ENCODE data around the gene RLBP1.

The RLBP1 gene

GRCh38 chr15:89177633-89178306, 43.6 kb downstream of the RLBP1 start:
- TF ChIP-seq ZFX (IDR thresholded peaks at IDR 0.05; ENCODE audit: borderline replicate concordance) = no peak
- TF ChIP-seq CTCF (IDR thresholded peaks at IDR 0.05) = peak; percentile 87
- H3K27ac ChIP-seq = no peak overlapping the region

- no peak overlapping the region for H3K27ac ChIP-seq
- TF ChIP-seq ZFX (IDR thresholded peaks at IDR 0.05; ENCODE audit: borderline replicate concordance) (no peak), CTCF (IDR thresholded peaks at IDR 0.05) (no peak)
Observed at GRCh38 chr15:89177116-89177515, 44.3 kb downstream of the RLBP1 start.

GRCh38 chr15:89175617-89176191, 45.7 kb downstream of the RLBP1 start:
- no peak overlapping the region for H3K27ac ChIP-seq
- TF ChIP-seq ZFX (IDR thresholded peaks at IDR 0.05; ENCODE audit: borderline replicate concordance) (no peak), CTCF (IDR thresholded peaks at IDR 0.05) (no peak)

- H3K27ac ChIP-seq = no peak overlapping the region
- TF ChIP-seq CTCF (IDR thresholded peaks at IDR 0.05) (no peak), ZFX (IDR thresholded peaks at IDR 0.05; ENCODE audit: borderline replicate concordance) (no peak)
Observed at GRCh38 chr15:89174476-89174875, 46.9 kb downstream of the RLBP1 start.

GRCh38 chr15:89172921-89173320, 48.5 kb downstream of the RLBP1 start:
- H3K27ac ChIP-seq = no peak overlapping the region
- TF ChIP-seq ZFX (IDR thresholded peaks at IDR 0.05; ENCODE audit: borderline replicate concordance) (no peak), CTCF (IDR thresholded peaks at IDR 0.05) (no peak)

GRCh38 chr15:89171136-89172072, 50.0 kb downstream of the RLBP1 start:
- TF ChIP-seq CTCF (IDR thresholded peaks at IDR 0.05) (peak; percentile 85), ZFX (IDR thresholded peaks at IDR 0.05; ENCODE audit: borderline replicate concordance) (no peak)
- no peak overlapping the region for H3K27ac ChIP-seq
